ENCODE results near the gene PSTPIP1. TPM values are rescaled to one million over a fixed set of nuclear protein-coding genes. Genes with fewer than 3 reads are reported as not detected.

PSTPIP1 gene
- total RNA-seq, 1 donor = 23.4 TPM

GRCh38 chr15:77028451-77029165 is 33.7 kb downstream of the PSTPIP1 start:
- no peak for DNase-seq (ENCODE audit: low read depth in 2 of 3, low spot score in 2 of 3)

- DNase-seq (ENCODE audit: low read depth in 2 of 3, low spot score in 2 of 3) = no peak
Measured at GRCh38 chr15:77029166-77030047, 34.5 kb downstream of the PSTPIP1 start.

GRCh38 chr15:77030048-77030927 is 35.4 kb downstream of the PSTPIP1 start:
- no peak for DNase-seq (ENCODE audit: low read depth in 2 of 3, low spot score in 2 of 3)

GRCh38 chr15:77030928-77031375 is 36.0 kb downstream of the PSTPIP1 start:
- no peak for DNase-seq (ENCODE audit: low read depth in 2 of 3, low spot score in 2 of 3)

- DNase-seq (ENCODE audit: low read depth in 2 of 3, low spot score in 2 of 3) = peak in 2 of 3 donors; percentile 81 to 93
Measured at GRCh38 chr15:77031376-77032050, 36.6 kb downstream of the PSTPIP1 start.

GRCh38 chr15:77032052-77032646 is 37.2 kb downstream of the PSTPIP1 start:
- no peak for DNase-seq (ENCODE audit: low read depth in 2 of 3, low spot score in 2 of 3)

GRCh38 chr15:77032647-77033416 is 37.9 kb downstream of the PSTPIP1 start:
- no peak for DNase-seq (ENCODE audit: low read depth in 2 of 3, low spot score in 2 of 3)

GRCh38 chr15:77033417-77033728 is 38.4 kb downstream of the PSTPIP1 start:
- DNase-seq (ENCODE audit: low read depth in 2 of 3, low spot score in 2 of 3) = no peak

GRCh38 chr15:77033729-77034671 is 39.1 kb downstream of the PSTPIP1 start:
- no peak for DNase-seq (ENCODE audit: low read depth in 2 of 3, low spot score in 2 of 3)

GRCh38 chr15:77034695-77035489 is 40.0 kb downstream of the PSTPIP1 start:
- DNase-seq (ENCODE audit: low read depth in 2 of 3, low spot score in 2 of 3) = peak in 2 of 3 donors; percentile 35 to 55

- DNase-seq (ENCODE audit: low read depth in 2 of 3, low spot score in 2 of 3) = no peak
Measured at GRCh38 chr15:77035584-77035983, 40.7 kb downstream of the PSTPIP1 start.

- no peak for DNase-seq (ENCODE audit: low read depth in 2 of 3, low spot score in 2 of 3)
Measured at GRCh38 chr15:77035999-77036471, 41.1 kb downstream of the PSTPIP1 start.

- no peak for DNase-seq (ENCODE audit: low read depth in 2 of 3, low spot score in 2 of 3)
Measured at GRCh38 chr15:77036537-77037387, 41.8 kb downstream of the PSTPIP1 start.

GRCh38 chr15:77037388-77038209 is 42.7 kb downstream of the PSTPIP1 start:
- DNase-seq (ENCODE audit: low read depth in 2 of 3, low spot score in 2 of 3) = no peak
